GM21786 (cell line): ENCODE measurements around the gene PRSS50.
"Not testable (repeated sequence)": the region's sequence is repeated elsewhere in the genome, so short reads cannot be mapped to it uniquely, and the experiment has no call there.

Experiments
- ATAC-seq: cut with Tn5 transposase; IDR thresholded peaks from one replicate; pipeline ENCODE4 v1.9.1; 2021; ENCODE audit not compliant: unreplicated experiment

Gene PRSS50

GRCh38 chr3:46709157-46709654 is 8.5 kb downstream of the PRSS50 start:
- no peak for ATAC-seq

GRCh38 chr3:46708401-46709156 is 9.1 kb downstream of the PRSS50 start:
- no peak for ATAC-seq

- ATAC-seq, result no peak
Measured at GRCh38 chr3:46707601-46708011, 10.1 kb downstream of the PRSS50 start.

DNA sequence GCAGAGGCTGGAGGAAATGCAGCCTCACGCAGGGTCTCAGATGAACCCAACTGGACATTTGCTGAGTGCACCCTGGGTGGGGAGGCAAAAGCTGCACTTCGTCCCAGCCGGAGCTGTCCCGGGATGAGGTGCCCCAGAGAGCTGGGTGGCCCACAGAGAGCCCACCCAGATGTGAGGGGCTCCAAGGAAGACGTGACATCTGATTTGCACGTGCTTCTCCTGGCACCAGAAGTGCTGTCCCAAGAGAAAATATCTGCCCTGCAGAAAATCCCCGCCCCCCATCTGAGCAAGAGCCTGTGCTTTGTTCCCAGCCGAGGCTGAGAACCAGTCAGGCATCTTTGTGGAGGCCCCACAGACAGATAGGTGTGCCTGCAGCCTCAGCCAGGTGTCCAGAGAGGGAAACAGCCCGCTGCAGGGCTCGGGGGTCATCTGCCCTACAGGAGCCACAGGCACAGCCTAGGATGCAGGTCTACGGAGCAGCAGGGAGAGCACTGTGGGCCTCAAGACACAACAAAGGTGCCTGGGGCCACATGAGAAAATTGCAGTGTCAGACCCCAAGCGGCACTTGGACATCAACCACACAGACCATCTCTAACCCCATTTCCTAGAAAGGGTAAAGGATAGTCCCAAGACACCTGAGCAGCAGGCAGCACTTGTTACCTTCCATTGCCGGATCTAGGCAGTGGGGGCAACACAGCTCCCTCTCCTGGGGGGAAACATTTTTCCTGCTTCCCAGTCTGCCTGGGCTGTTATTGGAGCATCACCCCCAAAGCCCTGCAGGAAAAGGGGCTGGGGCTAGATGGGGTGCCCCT is 10.7 kb downstream of the PRSS50 start:
- ATAC-seq, result no peak

GRCh38 chr3:46705751-46706552 is 11.7 kb downstream of the PRSS50 start:
- no peak for ATAC-seq

GRCh38 chr3:46705022-46705530 is 12.6 kb downstream of the PRSS50 start:
- peak; percentile 52 for ATAC-seq

DNA sequence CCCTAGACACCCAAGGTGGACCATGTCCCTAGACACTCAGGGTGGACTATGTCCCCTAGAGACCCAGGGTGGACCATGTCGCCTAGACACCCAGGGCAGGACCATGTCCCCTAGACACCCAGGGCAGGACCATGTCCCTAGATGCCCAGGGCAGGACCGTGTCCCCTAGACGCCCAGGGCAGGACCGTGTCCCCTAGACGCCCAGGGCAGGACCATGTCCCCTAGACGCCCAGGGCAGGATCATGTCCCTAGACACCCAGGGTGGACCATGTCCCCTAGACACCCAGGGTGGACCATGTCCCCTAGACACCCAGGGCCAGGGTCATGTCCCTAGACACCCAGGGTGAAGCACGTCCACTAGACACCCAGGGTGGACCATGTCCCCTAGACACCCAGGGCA is 13.3 kb downstream of the PRSS50 start:
- not testable (repeated sequence) for ATAC-seq

DNA sequence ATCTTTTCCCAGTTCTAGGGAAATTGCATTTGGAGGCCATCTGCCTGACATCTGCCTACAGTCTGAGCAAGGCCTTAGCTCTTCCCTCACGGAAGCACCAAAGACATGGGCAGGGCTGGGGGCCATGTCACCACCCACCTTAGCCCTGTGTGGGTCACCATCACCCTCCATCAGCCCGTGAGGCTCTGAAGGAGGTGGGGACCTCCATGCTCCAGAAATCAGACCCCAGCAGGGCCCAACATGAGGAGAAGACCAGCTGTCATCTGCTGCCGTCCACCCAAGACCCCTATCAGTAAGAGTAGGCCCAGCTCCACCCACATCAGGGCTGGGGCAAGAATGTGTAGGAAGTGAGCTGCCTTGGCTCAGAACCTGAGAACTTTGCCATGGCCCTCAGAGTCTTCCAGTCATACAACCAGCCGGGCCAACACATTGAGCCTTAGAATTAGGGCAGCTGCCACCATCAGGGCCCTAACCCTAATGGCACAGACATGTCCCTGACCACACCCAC is 14.6 kb downstream of the PRSS50 start:
- no peak for ATAC-seq

GRCh38 chr3:46702246-46703012 is 15.2 kb downstream of the PRSS50 start:
- ATAC-seq, result no peak

DNA sequence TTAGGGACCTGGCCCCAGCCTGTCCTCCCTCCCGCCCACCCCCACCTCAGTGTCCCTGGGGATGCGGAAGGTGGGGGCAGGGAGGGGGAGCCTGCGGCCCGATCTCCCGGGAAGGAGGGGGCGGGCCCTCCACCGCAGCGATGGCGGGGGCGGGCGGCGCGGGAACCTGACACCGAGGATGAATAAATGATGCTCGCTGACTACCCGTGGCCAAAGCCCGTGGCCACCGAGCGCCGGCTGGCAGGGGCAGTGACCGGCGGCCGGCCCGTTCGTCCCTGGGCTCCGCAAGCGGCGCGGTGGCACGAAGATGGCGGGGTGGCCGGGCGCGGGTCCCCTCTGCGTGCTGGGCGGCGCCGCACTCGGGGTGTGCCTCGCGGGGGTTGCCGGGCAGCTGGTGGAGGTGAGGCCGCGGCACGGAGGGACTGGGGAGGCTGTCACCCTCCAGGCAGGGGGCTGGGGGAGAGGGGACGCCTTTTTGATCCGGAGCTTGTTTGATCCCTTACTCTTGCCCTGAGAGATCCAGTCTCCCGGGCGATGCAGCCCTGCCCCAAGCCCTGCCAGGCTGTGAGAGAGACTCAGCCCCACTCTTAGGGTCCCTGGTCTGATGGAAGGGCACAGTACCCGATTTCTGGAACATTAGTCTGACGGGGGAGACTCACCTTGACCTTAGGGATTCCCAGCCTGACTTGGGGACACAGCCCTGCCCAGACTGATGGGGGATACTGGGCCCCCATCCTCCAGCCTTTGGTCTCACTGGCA is 16.3 kb downstream of the PRSS50 start, which contains the start of gene TMIE:
Gene TMIE, plus strand, starts transcription at position 212 of the 759 bp plus-strand sequence. Its CDS starts 96 bp downstream, at position 308.
- ATAC-seq, result no peak

DNA sequence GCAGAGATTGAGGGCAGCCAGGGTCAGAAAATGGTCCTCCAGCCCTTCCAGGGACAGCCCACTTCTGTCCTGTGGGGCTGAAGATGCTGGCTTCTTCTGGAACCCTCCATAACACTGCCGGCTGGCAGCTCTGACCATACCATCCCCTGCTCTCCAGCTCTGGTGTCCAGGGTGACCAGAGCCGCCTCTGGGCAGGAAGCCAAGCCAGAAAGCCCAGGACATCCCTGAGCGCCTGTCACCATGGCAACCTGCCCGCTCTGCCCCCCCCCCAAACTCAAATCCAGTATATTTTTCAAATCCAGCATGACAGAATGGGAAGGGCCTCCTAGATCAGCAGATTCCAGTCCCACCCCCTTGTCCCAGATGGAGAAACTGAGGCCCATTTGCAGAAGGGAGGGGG is 16.9 kb downstream of the PRSS50 start:
- no peak for ATAC-seq

DNA sequence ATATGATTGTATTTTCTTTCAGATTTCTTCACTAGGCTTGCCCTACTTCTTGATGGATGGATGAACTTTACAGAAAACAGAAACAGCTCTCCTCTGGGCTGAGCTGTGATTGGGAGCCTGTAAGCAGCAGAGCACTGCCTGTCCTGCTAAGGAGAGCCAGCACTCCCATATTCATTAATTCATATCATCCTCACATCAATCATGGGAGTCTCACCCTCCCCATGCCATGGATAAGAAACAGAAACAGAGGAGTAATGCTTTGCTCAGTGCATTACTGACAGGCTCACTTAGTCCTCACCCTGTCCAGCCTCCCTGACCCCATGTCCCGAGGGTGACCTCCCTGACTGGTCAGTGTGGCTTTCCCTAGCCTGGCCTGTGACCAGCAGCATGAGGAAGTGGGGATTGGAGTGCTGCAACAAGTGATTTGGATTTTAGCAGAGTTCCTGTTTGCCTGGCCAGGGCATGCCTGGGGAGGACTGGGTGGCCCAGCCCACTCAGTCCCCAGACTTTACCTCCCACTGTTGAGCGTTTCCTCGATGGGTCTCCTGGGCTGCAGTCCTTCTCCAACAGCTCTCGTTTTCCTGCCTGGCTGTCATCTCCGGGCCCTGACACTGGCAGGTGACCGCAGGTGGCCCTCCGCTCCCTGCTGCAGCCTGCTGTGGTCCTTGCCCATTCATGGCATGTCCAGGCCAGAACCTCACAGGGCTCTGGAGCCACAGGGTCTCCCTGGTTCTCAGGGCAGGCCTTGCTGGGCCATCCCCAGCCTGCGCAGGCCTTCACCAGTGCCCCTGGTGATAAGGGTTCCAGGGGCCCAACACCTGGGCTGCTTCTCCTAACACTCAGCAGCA is 17.8 kb downstream of the PRSS50 start:
- no peak for ATAC-seq

DNA sequence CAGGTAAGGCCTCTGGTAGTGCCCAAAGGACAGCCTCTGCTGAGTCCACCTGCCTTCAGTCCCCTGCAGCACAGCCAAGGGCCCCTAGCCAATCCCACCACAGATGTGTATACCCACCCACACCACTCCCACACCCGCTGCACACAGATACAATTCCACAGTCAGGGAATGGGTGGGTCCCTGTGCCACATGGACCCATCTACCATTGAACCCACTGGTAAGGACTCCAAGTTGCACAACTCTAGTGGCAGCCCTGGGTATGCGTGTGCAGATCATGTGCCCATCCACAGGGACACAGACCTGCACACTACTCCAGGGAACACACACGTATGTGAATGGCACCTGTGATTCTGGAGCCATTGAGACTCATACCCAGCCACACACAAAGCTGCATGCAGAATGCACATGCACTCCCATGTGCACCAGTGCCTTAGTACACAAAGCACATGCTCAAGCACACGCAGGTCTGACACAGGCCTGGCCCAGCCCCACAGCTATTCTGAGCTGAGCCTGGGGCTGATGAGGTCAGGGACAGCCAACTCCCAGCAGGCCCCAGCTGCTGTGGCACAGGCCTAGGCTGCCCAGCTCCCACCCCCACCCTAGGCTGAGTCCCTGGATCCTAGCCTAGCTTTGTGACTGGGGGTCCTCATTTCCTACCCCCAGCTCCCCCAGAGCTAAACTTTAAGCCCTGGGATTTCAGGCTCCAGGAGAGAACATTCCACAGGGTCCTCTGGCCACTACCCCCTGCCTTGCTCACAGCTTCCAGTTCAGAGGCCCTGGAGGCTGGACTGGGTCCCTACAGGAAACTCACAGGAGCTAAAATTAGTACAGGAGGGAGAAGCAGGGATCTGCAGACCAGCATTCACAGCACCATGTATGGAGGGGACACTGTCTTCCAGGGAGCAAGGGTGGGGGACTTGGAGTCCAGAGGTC is 21.4 kb downstream of the PRSS50 start:
- ATAC-seq, result no peak

DNA sequence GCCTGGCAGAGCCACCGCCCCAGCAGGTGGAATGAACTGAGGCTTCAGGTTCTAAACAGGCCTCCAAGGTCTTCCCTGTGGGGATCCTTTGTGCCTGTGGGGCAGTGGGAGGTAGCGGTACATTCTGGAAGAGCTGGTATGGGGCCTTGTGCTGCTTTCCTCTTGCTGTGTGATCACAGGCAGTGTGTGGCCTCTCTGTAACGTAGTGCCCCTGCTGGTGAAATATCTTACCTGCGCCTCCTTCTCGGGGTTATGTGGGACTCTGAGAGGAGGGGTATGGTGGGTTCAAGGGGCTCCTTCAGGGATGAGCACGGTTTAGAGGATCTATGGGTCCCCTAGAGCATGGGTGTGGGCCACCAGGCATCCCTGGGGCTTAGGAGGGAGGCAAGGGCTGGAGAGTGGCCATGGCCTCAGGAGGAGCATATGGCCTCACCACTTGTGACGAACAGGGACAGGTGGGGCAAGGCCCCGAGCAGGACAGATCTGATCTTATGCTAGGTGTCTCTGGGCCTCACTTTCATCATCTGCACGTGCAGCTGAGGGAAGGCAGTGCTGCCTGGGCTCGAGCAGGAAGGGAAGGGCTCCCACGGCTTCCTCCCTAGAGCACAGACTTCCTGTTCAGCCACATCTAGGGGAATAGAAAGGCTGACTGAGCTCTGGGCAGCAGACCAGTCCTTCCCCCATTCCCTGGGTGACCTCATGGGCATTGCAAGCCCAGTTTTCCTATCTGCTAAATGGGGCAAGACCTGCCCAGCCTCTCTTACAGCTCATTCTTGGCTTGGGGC is 22.3 kb downstream of the PRSS50 start:
- ATAC-seq, result no peak

- no peak for ATAC-seq
Measured at GRCh38 chr3:46694520-46694919, 23.1 kb downstream of the PRSS50 start.

DNA sequence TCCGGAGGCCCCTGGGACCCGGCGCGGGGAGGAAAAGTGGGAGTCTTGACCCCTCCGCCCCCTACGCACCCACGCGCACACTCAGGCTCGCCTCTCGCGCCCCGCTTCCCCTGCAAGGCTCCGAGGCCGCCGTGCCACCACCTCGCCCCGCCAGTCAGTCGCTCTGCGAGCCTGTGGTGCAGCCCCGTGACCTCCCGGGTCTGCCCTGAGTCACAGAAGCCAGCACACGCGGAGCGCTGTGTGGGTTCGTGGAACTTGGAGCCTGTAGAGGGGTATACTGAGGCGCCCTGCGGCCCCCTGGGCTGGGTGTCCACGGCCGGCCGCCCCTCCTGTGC is 23.8 kb downstream of the PRSS50 start:
- no peak for ATAC-seq
